Measurements from ENCODE around the gene ANO3.

GRCh38 chr11:26424255-26424654 is 92.3 kb downstream of the ANO3 start:
- TF ChIP-seq HNF4A (conservative IDR thresholded peaks at IDR 0.05): no peak
- TF ChIP-seq MAX (IDR thresholded peaks at IDR 0.05): no peak
- no peak for TF ChIP-seq GABPA (IDR thresholded peaks at IDR 0.05 in 1 of 2, conservative IDR thresholded peaks at IDR 0.05 in 1 of 2)
- no peak for TF ChIP-seq YY1 (IDR thresholded peaks at IDR 0.05)
- TF ChIP-seq ATF3 (IDR thresholded peaks at IDR 0.05): no peak
- no peak for TF ChIP-seq CTCF (IDR thresholded peaks at IDR 0.05; ENCODE audit: low read depth, low read length, missing input control)
- TF ChIP-seq REST (IDR thresholded peaks at IDR 0.05): no peak
- no peak for TF ChIP-seq RAD21 (IDR thresholded peaks at IDR 0.05)
- TF ChIP-seq SP1 (IDR thresholded peaks at IDR 0.05): no peak
